Progenitor cell of endocrine pancreas (in vitro differentiated cells): ENCODE results near the gene PAMR1. TPM values are rescaled to one million over a fixed set of nuclear protein-coding genes. Genes with fewer than 3 reads are reported as not detected.
"Not testable (repeated sequence)": the region's sequence is repeated elsewhere in the genome, so short reads cannot be mapped to it uniquely, and the experiment has no call there.

Source experiments
- DNase-seq: peaks from one replicate; pipeline ENCODE4 v3.0.0; 2021; ENCODE audit warnings: low spot score; ENCODE audit not compliant: unreplicated experiment
- H3K27ac Mint-ChIP-seq: 2 replicates; pipeline ENCODE4 v1.8.0; 2021; ENCODE audit warnings: mild to moderate bottlenecking, moderate library complexity, mixed read lengths
- H3K27me3 Mint-ChIP-seq: 2 replicates; pipeline ENCODE4 v1.8.0; 2021; ENCODE audit warnings: mixed read lengths
- H3K36me3 Mint-ChIP-seq: 2 replicates; pipeline ENCODE4 v1.8.0; 2022; ENCODE audit warnings: mixed read lengths; ENCODE audit not compliant: insufficient read depth
- H3K4me1 Mint-ChIP-seq: 2 replicates; pipeline ENCODE4 v1.8.0; 2021; ENCODE audit warnings: low read depth, mixed read lengths
- H3K4me3 Mint-ChIP-seq: 2 replicates; pipeline ENCODE4 v1.8.0; 2021; ENCODE audit warnings: low read depth, mild to moderate bottlenecking, moderate library complexity, mixed read lengths
- H3K9me3 Mint-ChIP-seq: 2 replicates; pipeline ENCODE4 v1.8.0; 2021; ENCODE audit warnings: low read depth, mixed read lengths
- CTCF ChIP-seq: fragments of 200-600 bp; sonication (generic); IDR thresholded peaks from one replicate; pipeline ENCODE4 v1.5.0; 2021; ENCODE audit warnings: antibody characterized with exemption, mild to moderate bottlenecking; ENCODE audit not compliant: unreplicated experiment
- total RNA-seq: library from RNA; stranded (reverse); gene quantifications from 2 replicates; pipeline ENCODE4 v1.2.1, GENCODE V29; 2021

PAMR1 gene
- total RNA-seq, 1 donor from 2014 or later = 0.38 TPM

- no peak for TF ChIP-seq CTCF
- H3K36me3 Mint-ChIP-seq = no peaks in the 10 kb centered on the region
- H3K9me3 Mint-ChIP-seq = no peaks in the 10 kb centered on the region
- peaks cover 45% of the 10 kb centered on the region for H3K27me3 Mint-ChIP-seq
- H3K4me3 Mint-ChIP-seq = no peak overlapping the region
- no peak for DNase-seq
- H3K27ac Mint-ChIP-seq = no peak overlapping the region
- peaks cover 6% of the 10 kb centered on the region for H3K4me1 Mint-ChIP-seq
These were observed 1.6 kb downstream of the PAMR1 start for GRCh38 chr11:35523861-35524260.

- H3K4me3 Mint-ChIP-seq = no peak overlapping the region
- DNase-seq = no peak
- peaks cover 5% of the 10 kb centered on the region for H3K4me1 Mint-ChIP-seq
- TF ChIP-seq CTCF = no peak
- no peaks in the 10 kb centered on the region for H3K9me3 Mint-ChIP-seq
- no peaks in the 10 kb centered on the region for H3K36me3 Mint-ChIP-seq
- peaks cover 45% of the 10 kb centered on the region for H3K27me3 Mint-ChIP-seq
- H3K27ac Mint-ChIP-seq = no peak overlapping the region
These were observed 2.1 kb downstream of the PAMR1 start for GRCh38 chr11:35523331-35523768.

GRCh38 chr11:35522091-35522490, 3.3 kb downstream of the PAMR1 start:
- not testable (repeated sequence) for H3K27ac Mint-ChIP-seq, H3K4me1 Mint-ChIP-seq, H3K9me3 Mint-ChIP-seq, H3K36me3 Mint-ChIP-seq, DNase-seq, H3K4me3 Mint-ChIP-seq
- peaks cover 45% of the 10 kb centered on the region for H3K27me3 Mint-ChIP-seq

- Mint-ChIP-seq H3K27me3 (peaks cover 39% of the 10 kb centered on the region), H3K9me3 (no peaks in the 10 kb centered on the region), H3K4me1 (peaks cover 3% of the 10 kb centered on the region), H3K27ac (no peak overlapping the region), H3K4me3 (no peak overlapping the region), H3K36me3 (no peaks in the 10 kb centered on the region)
- no peak for DNase-seq
- no peak for TF ChIP-seq CTCF
These were observed 5.0 kb downstream of the PAMR1 start for GRCh38 chr11:35520376-35520775.

GRCh38 chr11:35518766-35519165, 6.7 kb downstream of the PAMR1 start:
- Mint-ChIP-seq H3K27ac (no peak overlapping the region), H3K27me3 (peaks cover 27% of the 10 kb centered on the region), H3K36me3 (no peaks in the 10 kb centered on the region), H3K4me3 (no peak overlapping the region), H3K4me1 (peaks cover 2% of the 10 kb centered on the region), H3K9me3 (no peaks in the 10 kb centered on the region)
- DNase-seq = no peak
- no peak for TF ChIP-seq CTCF

GRCh38 chr11:35517481-35517880, 7.9 kb downstream of the PAMR1 start:
- Mint-ChIP-seq H3K9me3 (no peaks in the 10 kb centered on the region), H3K4me3 (no peak overlapping the region), H3K27me3 (peaks cover 17% of the 10 kb centered on the region), H3K36me3 (no peaks in the 10 kb centered on the region), H3K4me1 (peaks cover 2% of the 10 kb centered on the region), H3K27ac (no peak overlapping the region)
- DNase-seq = no peak
- no peak for TF ChIP-seq CTCF
